ENCODE measurements around the gene CADM4. TPM values are rescaled to one million over a fixed set of nuclear protein-coding genes. Genes with fewer than 3 reads are reported as not detected.

Gene CADM4
- total RNA-seq, 2 experiments from 2014 or later: 0.36 to 0.43 TPM

DNA sequence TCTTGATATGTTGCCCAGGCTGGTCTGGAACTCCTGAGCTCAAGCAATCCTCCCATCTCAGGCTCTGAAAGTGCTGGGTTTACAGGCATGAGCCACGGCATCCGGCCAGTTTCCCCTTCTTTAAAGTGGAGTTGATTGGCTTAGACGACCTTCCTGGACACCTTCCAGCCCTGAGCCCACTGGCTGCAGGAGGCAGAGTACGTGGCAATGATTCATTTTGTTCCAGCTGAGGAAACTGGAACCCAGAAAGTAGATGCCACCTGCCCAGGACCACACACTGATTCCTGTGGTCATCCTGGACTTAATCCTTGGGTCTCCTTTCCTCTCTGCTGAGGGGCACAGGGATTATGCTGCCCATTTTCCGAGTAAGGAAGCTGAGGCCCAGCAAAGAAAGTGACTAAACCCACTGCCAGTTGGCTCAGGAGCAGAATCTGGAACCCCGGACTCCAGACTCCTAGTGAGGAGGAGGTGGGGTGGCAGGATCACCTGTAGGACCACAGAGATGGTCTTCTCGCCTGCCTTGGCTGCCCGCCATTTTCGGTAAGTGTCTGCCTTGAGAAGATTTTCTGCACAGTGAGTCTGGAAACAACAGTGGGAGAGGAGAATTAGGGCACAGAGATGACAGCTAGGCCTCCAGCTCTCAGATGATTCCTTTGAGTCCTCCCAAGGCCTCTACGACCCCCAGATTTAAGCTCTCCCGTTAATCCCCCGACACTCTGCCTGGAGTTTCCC, 65.1 kb downstream of the CADM4 start:
- peak overlapping the region; percentile 97 for H3K4me3 Mint-ChIP-seq
- no peaks in the 10 kb centered on the region for H3K9me3 Mint-ChIP-seq
- DNase-seq: no peak
- H3K27me3 Mint-ChIP-seq: no peaks in the 10 kb centered on the region
- H3K36me3 Mint-ChIP-seq: peaks cover 7% of the 10 kb centered on the region
- H3K4me1 Mint-ChIP-seq: peaks cover 26% of the 10 kb centered on the region
- POLR2A ChIA-PET: interaction anchor here (1.2 to 3.1 kb wide), 4 partner anchors 10 to 21 kb away, joined by 3 to 45 read pairs (median 5); partner anchors contain the start of genes IRGQ and ZNF576
- no peak for ATAC-seq (ENCODE audit: low read depth)
- peak overlapping the region; percentile 92 for H3K27ac Mint-ChIP-seq

Other genes starting within 250 kb of the CADM4 start
- gene TEX101, start 225.0 kb downstream of the CADM4 start, total RNA-seq: not detected
- 1 to 10 TPM; 1.2 to 1.8 TPM for gene LYPD3, start 174.2 kb downstream of the CADM4 start, total RNA-seq
- gene PHLDB3, start 135.1 kb downstream of the CADM4 start, total RNA-seq: 10 to 100 TPM; 19.8 to 22.1 TPM
- 10 to 100 TPM; 57.1 to 61.1 TPM for gene ETHE1, start 112.6 kb downstream of the CADM4 start, total RNA-seq
- gene ZNF575, start 106.7 kb downstream of the CADM4 start, total RNA-seq: 1 to 10 TPM; 3.9 to 4.6 TPM
- 10 to 100 TPM; 40.0 to 43.2 TPM for gene XRCC1, start 64.3 kb downstream of the CADM4 start, total RNA-seq
- 10 to 100 TPM; 11.7 to 15.6 TPM for gene PINLYP, start 64.0 kb downstream of the CADM4 start, total RNA-seq
- 10 to 100 TPM; 12.4 to 13.9 TPM for gene IRGQ, start 43.7 kb downstream of the CADM4 start, total RNA-seq
- 10 to 100 TPM; 15.3 to 17.8 TPM for gene ZNF576, start 43.3 kb downstream of the CADM4 start, total RNA-seq
- under 1 TPM; 0.68 to 0.72 TPM for gene SRRM5, start 27.8 kb downstream of the CADM4 start, total RNA-seq
- gene ZNF428, start 20.2 kb downstream of the CADM4 start, total RNA-seq: 10 to 100 TPM; 23.3 to 23.7 TPM
- 10 to 100 TPM; 12.2 to 12.7 TPM for gene PLAUR, start 30.3 kb upstream of the CADM4 start, total RNA-seq
- not detected for gene IRGC, start 76.2 kb upstream of the CADM4 start, total RNA-seq
- gene SMG9, start 115.1 kb upstream of the CADM4 start, total RNA-seq: 10 to 100 TPM; 48.9 to 49.9 TPM
- 10 to 100 TPM; 38.3 to 45.4 TPM for gene KCNN4, start 141.1 kb upstream of the CADM4 start, total RNA-seq
- gene LYPD5, start 162.6 kb upstream of the CADM4 start, total RNA-seq: 1 to 10 TPM; 1.9 to 2.0 TPM
- 10 to 100 TPM; 11.5 TPM for gene ZNF283, start 187.5 kb upstream of the CADM4 start, total RNA-seq
- gene ZNF404, start 244.1 kb upstream of the CADM4 start, total RNA-seq: 1 to 10 TPM; 4.5 to 6.8 TPM